Measurements from ENCODE around the gene INSIG1. TPM values are rescaled to one million over a fixed set of nuclear protein-coding genes. Genes with fewer than 3 reads are reported as not detected.

INSIG1 gene
- total RNA-seq, 4 donors from 2014 or later: 28.7 to 65.5 (median 45.0) TPM

GRCh38 chr7:155289949-155290501, 7.7 kb upstream of the INSIG1 start:
- intact Hi-C loops (cut with DNase I; ENCODE audit: low total_unique reads) (no loop called here), in situ Hi-C loops (cut with MboI; ENCODE audit: low pct_ligation_motif_present in 1 of 4, low pct_unique_long_range_greater_than_20kb in 1 of 4, low sequenced_read_pairs in 3 of 4) (no loop called here)
- no peak for DNase-seq
- Histone ChIP-seq H3K4me3 (no peak overlapping the region), H3K36me3 (no peaks in the 10 kb centered on the region), H3K9me3 (no peaks in the 10 kb centered on the region), H3K4me1 (no peaks in the 10 kb centered on the region), H3K27ac (no peak overlapping the region), H3K27me3 (peaks cover under 1% of the 10 kb centered on the region)
- TF ChIP-seq POLR2A (IDR thresholded peaks at IDR 0.05) (no peak), CTCF (IDR thresholded peaks at IDR 0.05) (no peak), EP300 (IDR thresholded peaks at IDR 0.05; ENCODE audit: low read depth) (no peak), POLR2AphosphoS5 (IDR thresholded peaks at IDR 0.05) (no peak)
- 86% methylated on average over 11 of the region's 11 CpGs; no CpG with 5 or more reads in 1 of the 2 donors for WGBS, 2 donors (ENCODE audit: low coverage in 1 of 2)

GRCh38 chr7:155291045-155291530, 6.6 kb upstream of the INSIG1 start:
- WGBS, 2 donors (ENCODE audit: low coverage in 1 of 2): 61% methylated on average over 5 of the region's 5 CpGs; no CpG with 5 or more reads in 1 of the 2 donors
- in situ Hi-C loops (cut with MboI; ENCODE audit: low pct_ligation_motif_present in 1 of 4, low pct_unique_long_range_greater_than_20kb in 1 of 4, low sequenced_read_pairs in 3 of 4): no loop called here
- TF ChIP-seq POLR2AphosphoS5 (IDR thresholded peaks at IDR 0.05) (no peak), CTCF (IDR thresholded peaks at IDR 0.05) (no peak), POLR2A (IDR thresholded peaks at IDR 0.05) (no peak), EP300 (IDR thresholded peaks at IDR 0.05; ENCODE audit: low read depth) (no peak)
- Histone ChIP-seq H3K36me3 (no peaks in the 10 kb centered on the region), H3K27me3 (no peaks in the 10 kb centered on the region), H3K27ac (no peak overlapping the region), H3K4me3 (no peak overlapping the region), H3K4me1 (no peaks in the 10 kb centered on the region), H3K9me3 (no peaks in the 10 kb centered on the region)
- intact Hi-C loops (cut with DNase I; ENCODE audit: low total_unique reads): no loop called here
- DNase-seq: peak; percentile 30

GRCh38 chr7:155291729-155292128, 5.9 kb upstream of the INSIG1 start:
- intact Hi-C loops (cut with DNase I; ENCODE audit: low total_unique reads): no loop called here

GRCh38 chr7:155292680-155293226, 4.9 kb upstream of the INSIG1 start:
- no peaks in the 10 kb centered on the region for H3K36me3 ChIP-seq
- DNase-seq: no peak
- H3K27ac ChIP-seq: no peak overlapping the region
- TF ChIP-seq EP300 (IDR thresholded peaks at IDR 0.05; ENCODE audit: low read depth) (no peak), POLR2AphosphoS5 (IDR thresholded peaks at IDR 0.05) (no peak), POLR2A (IDR thresholded peaks at IDR 0.05) (no peak), CTCF (IDR thresholded peaks at IDR 0.05) (no peak)
- in situ Hi-C loops (cut with MboI; ENCODE audit: low pct_ligation_motif_present in 1 of 4, low pct_unique_long_range_greater_than_20kb in 1 of 4, low sequenced_read_pairs in 3 of 4): no loop called here
- no peaks in the 10 kb centered on the region for H3K27me3 ChIP-seq
- intact Hi-C loops (cut with DNase I; ENCODE audit: low total_unique reads): no loop called here
- 85 to 89% methylated on average over 6 to 7 of the region's 7 CpGs for WGBS, 2 donors (ENCODE audit: low coverage in 1 of 2)
- no peaks in the 10 kb centered on the region for H3K9me3 ChIP-seq
- H3K4me3 ChIP-seq: no peak overlapping the region
- H3K4me1 ChIP-seq: peaks cover 0 to 9% (median 7%) of the 10 kb centered on the region in 4 donors

More at GRCh38 chr7:155291729-155292128, 5.9 kb upstream of the INSIG1 start:
- DNase-seq: no peak
- Histone ChIP-seq H3K27ac (no peak overlapping the region), H3K4me3 (no peak overlapping the region), H3K27me3 (no peaks in the 10 kb centered on the region), H3K36me3 (no peaks in the 10 kb centered on the region), H3K4me1 (peaks cover 0 to 3% (median 3%) of the 10 kb centered on the region in 4 donors), H3K9me3 (no peaks in the 10 kb centered on the region)
- TF ChIP-seq EP300 (IDR thresholded peaks at IDR 0.05; ENCODE audit: low read depth): no peak
- TF ChIP-seq CTCF (IDR thresholded peaks at IDR 0.05): no peak
- no peak for TF ChIP-seq POLR2A (IDR thresholded peaks at IDR 0.05)
- no peak for TF ChIP-seq POLR2AphosphoS5 (IDR thresholded peaks at IDR 0.05)
- 75 to 89% methylated on average over 1 to 5 of the region's 5 CpGs for WGBS, 2 donors (ENCODE audit: low coverage in 1 of 2)
- in situ Hi-C loops (cut with MboI; ENCODE audit: low pct_ligation_motif_present in 1 of 4, low pct_unique_long_range_greater_than_20kb in 1 of 4, low sequenced_read_pairs in 3 of 4): no loop called here

Measured in transverse colon (tissue), 4 donors.